HG03175 (cell line): Measurements from ENCODE around the gene ERBB2.
"Not testable (repeated sequence)": the region's sequence is repeated elsewhere in the genome, so short reads cannot be mapped to it uniquely, and the experiment has no call there.

ENCODE experiments used
- ATAC-seq: cut with Tn5 transposase; IDR thresholded peaks from one replicate; pipeline ENCODE4 v1.9.1; 2021; ENCODE audit warnings: mild to moderate bottlenecking, moderate library complexity; ENCODE audit not compliant: unreplicated experiment

Gene ERBB2

GRCh38 chr17:39677542-39678339 is 22.1 kb upstream of the ERBB2 start:
- no peak for ATAC-seq

GRCh38 chr17:39678340-39679116 is 21.3 kb upstream of the ERBB2 start:
- no peak for ATAC-seq

- ATAC-seq: no peak
Measured at GRCh38 chr17:39679521-39680192, 20.2 kb upstream of the ERBB2 start.

GRCh38 chr17:39683295-39683939 is 16.4 kb upstream of the ERBB2 start:
- ATAC-seq: no peak

GRCh38 chr17:39684369-39685192 is 15.3 kb upstream of the ERBB2 start:
- ATAC-seq: no peak

- ATAC-seq: no peak
Measured at GRCh38 chr17:39687101-39687545, 12.7 kb upstream of the ERBB2 start.

- peak; percentile 88 for ATAC-seq
Measured at GRCh38 chr17:39687546-39688474, 12.1 kb upstream of the ERBB2 start, which contains the start of gene PGAP3. TSS of gene PGAP3 (minus strand) at chr17:39688057. CDS start at chr17:39688014, 43 bp downstream.

- ATAC-seq: no peak
Measured at GRCh38 chr17:39688475-39688835, 11.4 kb upstream of the ERBB2 start.

GRCh38 chr17:39688945-39689344 is 10.9 kb upstream of the ERBB2 start:
- ATAC-seq: no peak

GRCh38 chr17:39694593-39694992 is 5.3 kb upstream of the ERBB2 start:
- ATAC-seq: no peak

- ATAC-seq: no peak
Measured at GRCh38 chr17:39695089-39695474, 4.8 kb upstream of the ERBB2 start.

GRCh38 chr17:39696731-39697130 is 3.1 kb upstream of the ERBB2 start:
- ATAC-seq: no peak

GRCh38 chr17:39697961-39698360 is 1.9 kb upstream of the ERBB2 start:
- ATAC-seq: no peak

GRCh38 chr17:39699157-39699817 is 577 bp upstream of the ERBB2 start:
- not testable (repeated sequence) for ATAC-seq

- no peak for ATAC-seq
Measured at GRCh38 chr17:39700148-39700987, 504 bp downstream of the ERBB2 start.

- no peak for ATAC-seq
Measured at GRCh38 chr17:39701012-39701783, 1.3 kb downstream of the ERBB2 start.
